HCT116 (cell line): Measurements from ENCODE around the gene CD83. TPM values are rescaled to one million over a fixed set of nuclear protein-coding genes. Genes with fewer than 3 reads are reported as not detected.

ENCODE experiments used
- ATAC-seq: fragments of 200-7000 bp; cut with Tn5 transposase; 2 replicates; pipeline ENCODE4 v1.9.1; 2020; ENCODE audit warnings: mild to moderate bottlenecking, moderate library complexity
- BruUV-seq: library from RNA; stranded (reverse); fragments of 400-500 nt; replicated peaks from 2 replicates; lab custom pipeline; 2021; lab: Mats Ljungman, UMichigan
- CTCF ChIA-PET: fragments of 300-600 bp; sonication (Branson Sonifier 250); formaldehyde crosslinking; loops from one replicate; lab custom pipeline; 2021; ENCODE audit warnings: antibody characterized with exemption; lab: Charles Lee
- POLR2A ChIA-PET: fragments of 300-600, 350-600 bp; sonication (Branson Sonifier 250); formaldehyde crosslinking; loops from one replicate; lab custom pipeline; 2021; ENCODE audit warnings: antibody characterized with exemption; lab: Charles Lee
- RAD21 ChIA-PET, 2 experiments: fragments of 300-600 bp; sonication (Branson Sonifier 250); formaldehyde crosslinking; loops; one replicate each; lab custom pipeline; 2023; ENCODE audit warnings: low total read pairs in 2 of 2; ENCODE audit not compliant: uncharacterized antibody in 2 of 2, unreplicated experiment in 2 of 2, low non-redundant PET in 1 of 2; lab: Charles Lee
- DNase-seq: peaks from one replicate; pipeline ENCODE4 v3.0.0-alpha.2; 2010; ENCODE audit warnings: low read depth, low spot score
- H2AFZ ChIP-seq: fragments of 200-600 bp; shearing (Covaris generic), sonication (generic); 2 replicates; pipeline ENCODE4 v1.6.1; 2017; ENCODE audit warnings: low read depth, mixed run types, mixed read lengths, antibody characterized with exemption, low read length; ENCODE audit not compliant: poor library complexity, severe bottlenecking
- H3K27ac ChIP-seq: 2 replicates; pipeline ENCODE4 v1.5.1; 2012; ENCODE audit warnings: low read depth, low read length
- H3K27me3 ChIP-seq: fragments of 200-600 bp; sonication (generic); 2 replicates; pipeline ENCODE4 v1.6.1; 2016; ENCODE audit warnings: mixed run types, low read length, mixed read lengths; ENCODE audit not compliant: insufficient read depth
- H3K36me3 ChIP-seq, 2 experiments: fragments of 200-500 bp in 1 of 2; fragments of 200-600 bp in 1 of 2; sonication (Bioruptor generic) in 1 of 2; sonication (generic) in 1 of 2; 2 replicates each; pipeline versions ENCODE4 v1.5.1 to v1.6.1; 2014 to 2016; ENCODE audit warnings: low read length in 2 of 2, inconsistent platforms in 1 of 2, mixed read lengths in 1 of 2, mixed run types in 1 of 2; ENCODE audit not compliant: insufficient read depth in 2 of 2, control insufficient read depth in 1 of 2
- H3K4me1 ChIP-seq, 2 experiments: fragments of 200-600 bp in 1 of 2; sonication (generic) in 1 of 2; 2 replicates each; pipeline versions ENCODE4 v1.5.1 to v1.6.1; 2012 to 2017; ENCODE audit warnings: low read length in 2 of 2, inconsistent platforms in 1 of 2, mild to moderate bottlenecking in 1 of 2, mixed read lengths in 1 of 2, mixed run types in 1 of 2, moderate library complexity in 1 of 2; ENCODE audit not compliant: insufficient read depth in 2 of 2, control insufficient read depth in 1 of 2
- H3K4me2 ChIP-seq: fragments of 200-600 bp; sonication (generic); 2 replicates; pipeline ENCODE4 v1.6.1; 2017; ENCODE audit warnings: mixed run types, low read length, mixed read lengths
- H3K4me3 ChIP-seq, 2 experiments: fragments of 200-600 bp in 1 of 2; sonication (generic) in 1 of 2; replicated peaks in 1 of 2; 2 replicates each; pipeline ENCODE4 v1.5.1; 2011 to 2016; ENCODE audit warnings: low read length in 2 of 2, control low read depth in 1 of 2, low read depth in 1 of 2, mild to moderate bottlenecking in 1 of 2, mixed read lengths in 1 of 2, mixed run types in 1 of 2
- H3K79me2 ChIP-seq: fragments of 200-600 bp; sonication (generic); 2 replicates; pipeline ENCODE4 v1.6.1; 2017; ENCODE audit warnings: mild to moderate bottlenecking, mixed run types, low read length, moderate library complexity, mixed read lengths; ENCODE audit not compliant: insufficient read depth
- H3K9ac ChIP-seq: fragments of 200-600 bp; sonication (generic); 2 replicates; pipeline ENCODE4 v1.6.1; 2016; ENCODE audit warnings: low read length, mixed read lengths
- H3K9me2 ChIP-seq: fragments of 200-600 bp; sonication (generic), shearing (Covaris generic); 2 replicates; pipeline ENCODE4 v1.6.1; 2017; ENCODE audit warnings: mixed run types, mild to moderate bottlenecking, moderate library complexity; ENCODE audit not compliant: insufficient read depth
- H3K9me3 ChIP-seq, 2 experiments: fragments of 200-500 bp in 1 of 2; fragments of 200-600 bp in 1 of 2; sonication (Bioruptor generic) in 1 of 2; sonication (generic) in 1 of 2; 2 replicates each; pipeline ENCODE4 v1.6.1; 2014 to 2017; ENCODE audit warnings: low read length in 2 of 2, mixed read lengths in 2 of 2, inconsistent platforms in 1 of 2, low read depth in 1 of 2, mild to moderate bottlenecking in 1 of 2, mixed run types in 1 of 2, moderate library complexity in 1 of 2; ENCODE audit not compliant: control insufficient read depth in 1 of 2, insufficient read depth in 1 of 2
- H4K20me1 ChIP-seq: fragments of 200-600 bp; sonication (generic), shearing (Covaris generic); 2 replicates; pipeline ENCODE4 v1.6.1; 2017; ENCODE audit warnings: mixed run types, mild to moderate bottlenecking, moderate library complexity; ENCODE audit not compliant: insufficient read depth
- ATF3 ChIP-seq: IDR thresholded peaks from 2 replicates; pipeline ENCODE4 v1.6.1; 2012
- CTCF ChIP-seq, 3 experiments: fragments of 200-600 bp in 1 of 3; sonication (generic) in 1 of 3; IDR thresholded peaks in 2 of 3; conservative IDR thresholded peaks in 1 of 3; 2 replicates each; pipeline ENCODE4 v1.5.1; 2012 to 2017; ENCODE audit warnings: low read depth in 2 of 3, low read length in 2 of 3, antibody characterized with exemption in 1 of 3, borderline replicate concordance in 1 of 3, control low read depth in 1 of 3, mild to moderate bottlenecking in 1 of 3, mixed read lengths in 1 of 3, mixed run types in 1 of 3, moderate library complexity in 1 of 3; ENCODE audit not compliant: insufficient read depth in 1 of 3
- EGR1 ChIP-seq: IDR thresholded peaks from 2 replicates; pipeline ENCODE4 v1.6.1; 2012; ENCODE audit warnings: low read depth
- ELF1 ChIP-seq: IDR thresholded peaks from 2 replicates; pipeline ENCODE4 v1.6.1; 2012; ENCODE audit warnings: low read depth, borderline replicate concordance
- EZH2phosphoT487 ChIP-seq: fragments of 200-600 bp; IDR thresholded peaks from 2 replicates; pipeline ENCODE4 v1.6.1; 2018; ENCODE audit warnings: antibody characterized with exemption, borderline replicate concordance
- FOSL1 ChIP-seq: IDR thresholded peaks from 2 replicates; pipeline ENCODE4 v1.6.1; 2012; ENCODE audit warnings: low read depth
- MAX ChIP-seq: IDR thresholded peaks from 2 replicates; pipeline ENCODE4 v1.6.1; 2012
- POLR2A ChIP-seq: IDR thresholded peaks from 2 replicates; pipeline ENCODE4 v1.7.0; 2011; ENCODE audit warnings: borderline replicate concordance; ENCODE audit not compliant: insufficient read depth, insufficient read length; ENCODE audit errors: extremely low read depth
- POLR2AphosphoS5 ChIP-seq: IDR thresholded peaks from 2 replicates; pipeline ENCODE4 v1.6.1; 2011; ENCODE audit warnings: mild to moderate bottlenecking, low read depth, low read length, moderate library complexity
- RAD21 ChIP-seq: IDR thresholded peaks from 2 replicates; pipeline ENCODE4 v1.6.1; 2012; ENCODE audit warnings: low read depth, mild to moderate bottlenecking
- SIN3A ChIP-seq: IDR thresholded peaks from 2 replicates; pipeline ENCODE4 v1.6.1; 2012; ENCODE audit warnings: low read depth
- TCF7L2 ChIP-seq: IDR thresholded peaks from 2 replicates; pipeline ENCODE4 v1.7.0; 2011; ENCODE audit warnings: borderline replicate concordance, inconsistent platforms; ENCODE audit not compliant: insufficient read depth, insufficient read length; ENCODE audit errors: extremely low read depth
- YY1 ChIP-seq: IDR thresholded peaks from 2 replicates; pipeline ENCODE4 v1.6.1; 2011; ENCODE audit warnings: low read length, low read depth, moderate library complexity, mild to moderate bottlenecking; ENCODE audit not compliant: insufficient replicate concordance; ENCODE audit errors: extremely low read depth
- ZNF274 ChIP-seq: fragments of 200-500 bp; sonication (Bioruptor generic); IDR thresholded peaks from 2 replicates; pipeline ENCODE4 v1.6.1; 2014; ENCODE audit warnings: mild to moderate bottlenecking, low read depth, low read length, inconsistent platforms
- intact Hi-C: fragments of 100-400 bp; cut with micrococcal nuclease; formaldehyde crosslinking; loops from 2 replicates; pipeline ENCODE4 v1.10.0; 2022
- total RNA-seq: library from RNA; stranded (reverse); gene quantifications from one replicate; pipeline ENCODE4 v1.2.1, GENCODE V29; 2021; ENCODE audit not compliant: unreplicated experiment

Gene CD83
- total RNA-seq, 1 experiment from 2014 or later, result 6.0 TPM

DNA sequence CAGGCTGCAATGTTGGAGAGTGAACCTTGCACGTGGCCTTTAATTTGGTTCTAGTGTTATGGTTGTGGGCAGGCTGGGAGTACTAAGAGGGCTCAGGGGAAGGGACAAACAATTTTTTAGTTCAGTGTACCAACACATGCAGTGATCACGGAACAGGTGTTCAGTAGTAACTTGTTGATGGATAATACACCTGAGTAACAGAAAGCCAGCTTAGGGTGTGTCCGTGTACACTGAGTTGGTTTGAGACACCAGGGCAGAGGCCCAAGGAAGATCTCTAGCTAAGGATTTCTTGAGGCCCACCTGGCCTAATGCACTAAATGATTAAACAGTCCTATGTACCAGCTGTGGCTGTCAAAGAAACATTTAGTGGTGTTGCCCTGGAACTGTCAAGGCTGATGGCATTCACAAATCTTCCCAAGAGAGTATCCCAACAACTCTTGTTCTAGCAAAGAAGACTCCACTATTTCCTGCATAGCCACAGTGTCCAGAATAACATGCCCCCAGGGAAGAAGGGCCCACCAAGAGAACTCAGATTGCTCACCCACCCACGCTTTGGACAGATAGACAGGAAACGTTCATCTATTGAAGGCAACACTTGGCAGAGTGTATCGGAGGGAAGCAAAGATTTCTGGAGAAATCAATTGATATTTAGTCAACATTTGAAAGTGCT is 60.0 kb downstream of the CD83 start (continued):
- TF ChIP-seq CTCF (IDR thresholded peaks at IDR 0.05 in 2 of 3, conservative IDR thresholded peaks at IDR 0.05 in 1 of 3; ENCODE audit: borderline replicate concordance in 1 of 3, insufficient read depth in 1 of 3, low read depth in 2 of 3, low read length in 2 of 3) (no peak), FOSL1 (no peak), SIN3A (no peak), ATF3 (no peak)
- TF ChIP-seq, all 23 proteins: peak for 0

DNA sequence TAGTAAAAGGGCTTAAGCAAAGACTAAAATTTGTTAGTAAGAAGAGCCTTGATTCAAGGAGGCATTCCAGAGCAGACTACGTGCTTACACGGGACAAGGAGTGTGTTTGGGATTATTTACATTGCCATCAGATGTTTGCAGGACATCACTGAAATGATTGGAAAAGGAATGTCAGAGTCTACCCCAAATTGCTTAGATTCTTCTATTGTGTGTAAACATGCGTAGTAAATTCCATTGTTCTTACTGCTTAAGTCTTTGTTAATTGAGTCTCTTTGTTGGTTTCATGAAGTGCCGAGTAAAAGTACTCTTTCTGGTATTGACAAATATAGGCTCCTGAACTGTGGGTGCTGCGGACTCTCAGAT is 60.5 kb downstream of the CD83 start:
- no peaks in the 10 kb centered on the region for H3K27me3 ChIP-seq
- intact Hi-C loops, result no loop called here
- POLR2A ChIA-PET, result no interaction called here
- RAD21 ChIA-PET, result no interaction called here
- H3K4me3 ChIP-seq, result no peak overlapping the region
- H3K4me2 ChIP-seq, result no peak overlapping the region
- ATAC-seq (no peak), DNase-seq (no peak)
- no peaks in the 10 kb centered on the region for H3K79me2 ChIP-seq
- H3K9ac ChIP-seq, result no peak overlapping the region
- no peaks in the 10 kb centered on the region for H3K9me2 ChIP-seq
- TF ChIP-seq ZNF274, result no peak
- TF ChIP-seq MAX, result no peak
- no peak for TF ChIP-seq POLR2AphosphoS5
- no peak for TF ChIP-seq YY1
- no peak for TF ChIP-seq EGR1
- no peak for TF ChIP-seq RAD21
- no peak for TF ChIP-seq TCF7L2
- no peak for TF ChIP-seq POLR2A
- no peak for TF ChIP-seq EZH2phosphoT487
- TF ChIP-seq ELF1, result no peak
- H3K4me1 ChIP-seq, result no peaks in the 10 kb centered on the region
- CTCF ChIA-PET, result no interaction called here
- BruUV-seq, result no TSS peak
- H3K27ac ChIP-seq, result no peak overlapping the region
- no peaks in the 10 kb centered on the region for H3K36me3 ChIP-seq
- no peaks in the 10 kb centered on the region for H4K20me1 ChIP-seq
- H2AFZ ChIP-seq, result no peak overlapping the region
- no peaks in the 10 kb centered on the region for H3K9me3 ChIP-seq
